Umbilical cord (tissue), 2 donors: Measurements from ENCODE around the gene TMEM44. TPM values are rescaled to one million over a fixed set of nuclear protein-coding genes. Genes with fewer than 3 reads are reported as not detected.
"Not testable (repeated sequence)": the region's sequence is repeated elsewhere in the genome, so short reads cannot be mapped to it uniquely, and the experiment has no call there.

Experiments
- DNase-seq: peaks from one replicate; pipeline ENCODE4 v3.0.0-alpha.2; 2015; ENCODE audit warnings: low spot score
- total RNA-seq: library from RNA; depleted of rRNA; stranded (reverse); fragments of >200 nt; gene quantifications from one replicate; pipeline ENCODE4 v1.2.3, GENCODE V29; 2014; ENCODE audit warnings: low replicate concordance; ENCODE audit not compliant: insufficient read depth

TMEM44 gene
- total RNA-seq, 1 donor from 2014 or later, result 3.9 TPM

DNA sequence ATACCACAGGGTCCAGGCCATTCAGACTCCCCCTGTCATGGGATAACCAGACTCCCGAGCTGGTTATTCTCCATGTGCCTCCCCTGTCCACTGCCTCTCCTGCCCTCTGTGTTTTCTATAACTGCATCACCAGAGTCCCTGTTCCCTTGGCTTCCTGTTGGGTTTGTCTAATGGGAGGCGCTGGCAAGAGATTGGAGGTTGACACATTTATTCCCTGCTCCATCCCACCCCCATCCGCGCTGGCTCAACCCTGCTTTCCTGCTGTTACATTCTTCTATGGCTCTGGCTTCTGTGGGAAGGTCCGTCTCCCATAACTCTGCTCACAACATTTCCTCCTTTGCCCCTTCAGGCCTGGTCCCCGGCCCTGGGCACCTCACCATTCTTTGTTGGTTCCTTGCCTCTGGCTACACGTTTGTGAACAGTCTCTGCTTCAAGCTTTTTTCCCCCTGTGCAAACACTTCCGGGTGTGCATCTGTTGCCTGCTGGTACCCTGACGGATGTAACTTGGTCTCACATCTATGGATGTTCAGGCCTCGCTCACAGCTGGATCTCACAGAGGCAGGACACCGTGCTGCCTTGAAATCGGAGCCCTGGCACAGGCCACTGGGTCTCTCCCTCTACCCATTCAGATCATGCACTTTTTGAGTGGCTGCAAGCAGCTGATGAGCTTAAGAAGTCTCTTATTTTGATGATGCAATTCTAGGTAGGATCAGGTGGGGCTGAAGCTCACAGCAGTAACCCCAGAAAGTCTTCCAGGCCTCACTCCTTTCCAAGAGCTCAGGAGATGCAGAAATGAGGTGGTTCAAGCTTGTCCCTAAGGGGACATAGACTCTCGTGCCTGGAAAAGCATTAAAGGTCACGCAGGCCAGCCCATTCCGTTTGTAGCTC is 77.8 kb downstream of the TMEM44 start:
- DNase-seq, result no peak

DNA sequence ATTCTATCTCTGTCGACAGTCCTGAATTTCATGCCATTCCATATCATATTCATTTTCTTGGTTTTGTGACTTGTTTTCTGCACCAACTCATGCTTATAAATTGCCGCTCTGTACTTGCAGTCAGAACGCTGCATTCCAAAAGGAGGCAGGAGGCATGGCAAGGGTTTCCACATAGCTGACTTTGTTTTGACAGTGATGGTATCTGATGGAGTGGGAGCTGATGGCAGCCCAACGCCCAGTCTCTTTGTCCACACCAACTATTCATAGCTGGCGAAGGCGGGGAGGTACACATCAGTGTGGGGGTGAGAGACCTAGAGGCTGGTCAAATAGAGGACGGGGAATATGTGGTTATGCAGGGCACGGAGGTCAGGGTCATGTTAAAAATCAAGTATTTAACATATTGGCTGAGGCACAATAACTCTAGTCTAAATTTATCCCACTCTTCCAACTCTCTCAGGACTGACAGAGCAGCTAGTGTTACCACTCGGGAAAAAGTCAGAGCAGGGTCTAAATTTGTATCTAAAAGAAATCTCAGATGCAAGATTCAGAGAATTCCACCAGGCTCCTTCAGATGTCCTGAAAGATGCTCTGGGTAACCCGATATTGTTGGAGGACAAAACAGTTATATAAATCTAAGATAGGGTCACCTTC is 78.6 kb downstream of the TMEM44 start:
- no peak for DNase-seq

- no peak for DNase-seq
These were observed 80.8 kb downstream of the TMEM44 start for GRCh38 chr3:194552327-194552949.

DNA sequence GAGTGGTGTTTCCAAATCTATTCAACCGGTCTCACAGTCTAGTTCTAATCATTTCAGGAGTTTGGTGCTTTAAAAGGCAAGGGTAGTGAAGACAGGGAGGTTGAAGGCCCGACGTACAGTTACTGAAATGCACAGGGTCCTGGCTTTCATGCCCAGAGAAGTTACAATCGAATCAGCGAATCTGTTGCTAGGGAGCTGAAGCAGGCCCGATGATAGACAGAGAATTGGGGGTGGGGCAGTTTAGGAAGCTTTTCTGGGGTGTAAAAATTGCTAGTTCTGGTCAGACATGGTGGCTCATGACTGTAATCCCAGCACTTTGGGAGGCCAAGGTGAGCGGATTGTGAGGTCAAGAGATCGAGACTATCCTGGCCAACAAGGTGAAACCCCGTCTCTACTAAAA is 83.4 kb downstream of the TMEM44 start:
- no peak for DNase-seq

DNA sequence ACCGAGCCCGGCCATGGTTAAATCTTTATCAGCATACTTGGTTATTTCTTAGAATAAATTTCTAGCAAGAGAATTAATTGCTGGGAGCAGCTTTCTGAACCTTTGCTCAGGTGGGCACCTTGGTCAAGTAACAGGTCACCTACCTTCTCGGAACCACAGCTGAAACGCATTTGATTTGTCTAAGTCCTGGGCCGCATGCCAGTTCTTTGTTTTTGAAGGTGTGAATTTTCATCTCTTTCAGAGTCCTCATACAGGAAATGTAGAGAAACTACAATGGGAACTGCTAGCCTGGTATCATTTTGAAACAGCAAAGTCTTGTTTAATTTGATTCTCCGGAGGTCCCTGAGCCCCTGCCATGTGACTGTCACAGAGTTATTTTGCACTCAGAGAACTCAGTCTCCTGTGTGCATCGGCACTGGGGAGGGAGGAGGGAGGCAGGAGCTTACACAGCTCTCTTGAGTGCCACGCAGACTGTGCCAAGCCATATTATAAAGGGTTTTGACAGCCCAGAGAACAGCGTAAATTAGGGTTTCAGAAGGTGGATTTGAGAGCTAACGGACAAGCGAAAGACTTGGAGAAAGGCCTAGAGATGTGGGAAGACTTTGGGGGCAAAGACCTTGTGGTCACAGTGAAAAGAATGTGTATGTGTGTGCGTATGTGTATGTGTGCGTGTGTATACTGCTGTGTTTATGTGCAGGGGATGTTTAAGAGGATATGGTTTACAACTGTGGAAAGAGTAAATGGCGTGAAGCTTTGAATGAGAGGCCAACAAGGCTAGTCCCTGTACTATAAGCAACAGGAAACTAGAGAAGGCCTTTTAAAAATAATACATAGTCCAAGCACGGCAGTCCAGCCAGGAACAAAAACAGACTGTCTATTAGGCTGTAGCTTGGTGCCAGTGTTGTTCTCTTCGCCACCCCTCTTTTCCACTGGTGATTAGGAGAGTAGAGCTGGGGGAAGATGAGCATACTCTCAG is 84.6 kb downstream of the TMEM44 start:
- DNase-seq, result no peak

DNA sequence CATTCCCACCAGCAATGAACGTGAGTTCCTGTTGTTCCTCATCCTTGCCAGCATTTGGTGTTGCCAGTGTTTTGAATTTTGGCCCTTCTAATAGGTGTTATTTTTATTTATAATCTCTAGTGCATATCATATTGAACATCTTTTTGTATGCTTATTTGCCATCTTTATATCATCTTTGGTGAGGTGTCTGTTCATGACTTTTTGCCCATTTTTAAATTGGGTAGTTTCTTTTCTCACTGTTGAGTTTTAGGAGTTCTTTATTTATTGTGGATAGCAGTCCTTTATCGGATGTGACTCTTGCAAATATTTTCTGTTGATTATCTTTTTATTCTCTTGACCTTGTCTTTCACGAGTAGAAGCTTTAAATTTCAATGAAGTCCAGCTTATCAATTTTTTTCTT is 86.2 kb downstream of the TMEM44 start:
- DNase-seq, result no peak

DNA sequence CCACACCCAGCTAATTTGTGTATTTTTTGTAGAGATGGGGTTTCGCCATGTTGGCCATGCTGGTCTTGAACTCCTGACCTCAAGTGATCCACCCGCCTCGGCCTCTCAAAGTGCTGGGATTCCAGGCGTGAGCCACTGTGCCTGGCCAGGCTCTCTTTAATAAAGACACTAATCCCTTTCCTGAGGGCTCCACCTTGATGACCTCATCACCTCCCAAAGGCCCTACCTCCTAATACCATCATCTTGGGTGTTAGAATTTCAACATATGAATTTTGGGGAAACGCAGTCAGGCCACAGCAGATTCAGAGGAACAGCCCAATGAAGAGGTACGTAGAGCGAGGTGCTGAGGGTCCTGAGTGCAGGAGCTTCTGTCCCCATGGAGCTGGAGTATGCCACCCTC is 87.7 kb downstream of the TMEM44 start:
- not testable (repeated sequence) for DNase-seq

DNA sequence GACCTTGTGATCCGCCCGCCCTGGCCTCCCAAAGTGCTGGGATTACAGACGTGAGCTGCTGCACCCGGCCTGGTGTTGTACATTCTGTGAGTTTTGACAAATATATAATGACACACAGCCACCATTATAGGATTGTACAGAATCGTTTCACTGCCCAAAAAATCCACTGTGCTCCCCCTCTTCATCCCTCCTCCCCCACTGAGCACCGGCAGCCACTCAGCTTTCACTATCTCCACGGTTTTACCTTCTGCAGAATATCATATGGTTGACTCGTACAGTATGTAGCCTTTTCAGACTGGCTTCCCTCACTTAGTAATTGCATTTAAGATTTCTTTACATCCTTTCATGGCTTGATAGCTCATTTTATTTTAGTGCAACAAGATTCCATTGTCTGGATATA is 89.7 kb downstream of the TMEM44 start:
- DNase-seq, result no peak

GRCh38 chr3:194541483-194541882 is 91.7 kb downstream of the TMEM44 start:
- no peak for DNase-seq

- no peak for DNase-seq
These were observed 92.8 kb downstream of the TMEM44 start for GRCh38 chr3:194540274-194540905.

DNA sequence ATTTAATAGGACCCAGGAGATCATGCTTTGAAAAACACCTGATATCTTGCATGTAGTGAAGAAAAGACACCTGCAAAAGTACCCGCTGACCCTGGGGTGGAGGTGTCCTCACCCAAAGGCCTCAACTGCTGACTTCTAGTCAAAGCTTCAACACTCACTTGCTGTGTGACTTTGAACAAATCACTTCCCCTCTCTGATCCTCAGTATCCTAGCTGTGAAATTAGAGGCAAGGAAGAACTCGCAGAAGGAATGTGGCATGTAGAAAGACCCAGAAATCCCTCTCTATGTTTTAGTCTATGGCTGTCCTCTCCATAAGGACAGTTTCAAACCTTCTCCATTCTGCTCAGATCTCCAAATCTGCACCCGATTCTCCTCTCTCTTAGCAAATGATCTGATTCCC is 93.7 kb downstream of the TMEM44 start:
- no peak for DNase-seq

DNA sequence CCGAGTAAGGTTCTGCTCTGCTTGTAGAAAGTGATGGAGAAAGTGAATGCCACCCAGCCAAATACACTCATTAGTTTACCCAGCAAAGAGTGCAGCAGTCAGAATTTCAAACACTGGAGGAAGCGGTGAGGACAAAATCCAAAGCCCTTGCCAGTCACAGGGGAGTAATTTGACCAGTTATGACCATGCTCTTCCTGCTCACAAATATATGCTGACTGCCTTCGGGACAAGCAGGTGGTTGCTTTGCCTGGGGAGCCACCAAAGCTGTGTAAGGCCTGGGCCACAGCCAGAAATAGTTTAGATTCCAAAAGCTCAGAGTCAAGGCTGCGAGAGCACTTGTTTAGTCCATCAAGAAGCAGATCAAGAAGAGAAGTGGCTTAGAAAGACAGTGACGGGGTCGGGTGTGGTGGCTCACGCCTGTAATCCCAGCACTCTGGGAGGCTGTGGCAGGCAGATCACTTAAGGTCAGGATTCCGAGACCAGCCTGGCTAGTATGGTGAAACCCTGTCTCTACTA is 95.4 kb downstream of the TMEM44 start:
- no peak for DNase-seq

Other genes with a start within 250 kb of the TMEM44 start
- gene GP5, start 234.2 kb downstream of the TMEM44 start, total RNA-seq, result 0.72 TPM
- gene ATP13A3, start 146.4 kb downstream of the TMEM44 start, total RNA-seq, result 110 TPM
- gene LSG1, start 38.8 kb upstream of the TMEM44 start, total RNA-seq, result 34.9 TPM
- 31.8 TPM for gene FAM43A, start 52.5 kb upstream of the TMEM44 start, total RNA-seq